Left lung (tissue), 10 donors: ENCODE results near the gene TMIGD3. TPM values are rescaled to one million over a fixed set of nuclear protein-coding genes. Genes with fewer than 3 reads are reported as not detected.
A peak's percentile ranks its signal among the peaks of the same experiment; 100 is the strongest.

ENCODE experiments used
- ATAC-seq: fragments of 200-7000 bp; cut with Tn5 transposase; one replicate; pipeline ENCODE4 v1.9.1; 2020; ENCODE audit warnings: moderate library complexity
- DNase-seq, 4 donors: peaks; one replicate each; pipeline ENCODE4 v3.0.0-alpha.2; 2013 to 2020
- H3K27ac ChIP-seq, 2 donors: fragments of 200-600 bp; sonication (generic) in 1 of 2; one replicate each; pipeline versions ENCODE4 v1.5.0 to v1.8.0; 2020 to 2021
- H3K27me3 ChIP-seq, 2 donors: fragments of 200-600 bp; sonication (generic) in 1 of 2; one replicate each; pipeline versions ENCODE4 v1.5.0 to v1.8.0; 2020 to 2021
- H3K36me3 ChIP-seq, 2 donors: fragments of 200-600 bp; sonication (generic) in 1 of 2; one replicate each; pipeline versions ENCODE4 v1.5.0 to v1.8.0; 2020 to 2021
- H3K4me1 ChIP-seq, 2 donors: fragments of 200-600 bp; one replicate each; pipeline ENCODE4 v1.8.0; 2021
- H3K4me3 ChIP-seq, 2 donors: fragments of 200-600 bp; sonication (generic) in 1 of 2; one replicate each; pipeline versions ENCODE4 v1.5.0 to v1.8.0; 2020 to 2021; ENCODE audit warnings: mild to moderate bottlenecking in 1 of 2
- H3K9me3 ChIP-seq, 2 donors: fragments of 200-600 bp; sonication (generic) in 1 of 2; one replicate each; pipeline versions ENCODE4 v1.5.0 to v1.8.0; 2020 to 2021
- intact Hi-C, 2 donors: fragments of 100-400 bp; cut with DNase I; formaldehyde crosslinking; loops; one replicate each; pipeline versions ENCODE4 v1.11.2 to v1.14.2; 2022
- polyA plus RNA-seq, 6 donors: library from polyadenylated mRNA; unstranded; fragments of 120-200 nt; gene quantifications; one replicate each; pipeline ENCODE4 v1.2.1, GENCODE V29; 2013; ENCODE audit not compliant: insufficient read length in 6 of 6
- total RNA-seq, 2 donors: library from RNA; stranded (reverse); fragmentation: NEBNext Ultra II Directional; extraction: Animal tissue kit (Norgen Biotek cat#: 25700); gene quantifications; one replicate each; pipeline ENCODE4 v1.2.1, GENCODE V29; 2021
- TF ChIP-seq, protein P1 (sequence below), 2 donors: fragments of 200-600 bp; sonication (generic) in 1 of 2; IDR thresholded peaks; one replicate each; pipeline versions ENCODE4 v1.5.0 to v1.8.0; 2021; ENCODE audit warnings: antibody characterized with exemption in 2 of 2
- donor health status: DM: no; HTN: yes; CAD: no.
- donor health status: DM: no; HTN: no; CAD: no.

TMIGD3 gene
- total and polyA plus RNA-seq, 8 donors: 0.14 to 27.0 (median 0.65) TPM

DNA sequence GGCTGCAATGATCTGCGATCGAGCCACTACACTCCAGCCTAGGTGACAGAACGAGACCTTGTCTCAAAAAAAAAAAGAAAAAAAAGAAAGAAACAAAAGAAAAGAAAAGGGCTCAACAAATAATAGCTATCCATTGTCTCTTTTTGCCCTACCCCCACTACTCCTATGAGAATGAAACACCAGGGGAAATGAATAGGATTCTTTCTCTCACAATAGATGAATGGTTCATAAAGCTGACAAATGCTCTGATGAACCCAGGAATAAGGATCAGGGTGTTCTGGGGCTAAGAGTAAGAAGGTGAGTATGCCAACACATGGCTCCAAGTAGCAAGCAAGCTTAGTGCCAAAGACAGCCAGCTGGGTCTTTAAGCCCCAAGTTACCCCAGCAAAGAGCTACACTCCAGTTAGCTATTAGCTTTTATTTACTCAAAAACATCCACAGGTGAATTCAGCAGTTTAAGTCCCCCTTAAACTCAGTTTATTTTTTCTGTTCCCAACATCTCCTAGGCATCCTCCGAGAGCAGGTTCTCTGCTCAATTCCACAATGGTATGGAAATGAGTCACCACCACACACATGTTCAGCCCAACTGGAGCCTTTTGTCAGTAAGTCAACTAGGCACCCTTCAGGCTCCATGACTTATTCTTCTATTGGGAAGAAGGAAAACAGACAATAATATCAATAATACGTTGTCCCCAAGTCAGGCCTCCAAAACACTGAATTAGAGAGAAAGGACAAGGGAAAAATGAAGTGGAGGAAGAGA, 4.2 kb downstream of the TMIGD3 start:
- Histone ChIP-seq H3K9me3 (no peaks in the 10 kb centered on the region), H3K27me3 (no peaks in the 10 kb centered on the region), H3K36me3 (no peaks in the 10 kb centered on the region), H3K27ac (no peak overlapping the region), H3K4me3 (no peak overlapping the region), H3K4me1 (peaks cover 0 to 33% of the 10 kb centered on the region in 2 donors)
- DNase-seq (no peak), ATAC-seq (no peak)
- TF ChIP-seq, protein P1, sequence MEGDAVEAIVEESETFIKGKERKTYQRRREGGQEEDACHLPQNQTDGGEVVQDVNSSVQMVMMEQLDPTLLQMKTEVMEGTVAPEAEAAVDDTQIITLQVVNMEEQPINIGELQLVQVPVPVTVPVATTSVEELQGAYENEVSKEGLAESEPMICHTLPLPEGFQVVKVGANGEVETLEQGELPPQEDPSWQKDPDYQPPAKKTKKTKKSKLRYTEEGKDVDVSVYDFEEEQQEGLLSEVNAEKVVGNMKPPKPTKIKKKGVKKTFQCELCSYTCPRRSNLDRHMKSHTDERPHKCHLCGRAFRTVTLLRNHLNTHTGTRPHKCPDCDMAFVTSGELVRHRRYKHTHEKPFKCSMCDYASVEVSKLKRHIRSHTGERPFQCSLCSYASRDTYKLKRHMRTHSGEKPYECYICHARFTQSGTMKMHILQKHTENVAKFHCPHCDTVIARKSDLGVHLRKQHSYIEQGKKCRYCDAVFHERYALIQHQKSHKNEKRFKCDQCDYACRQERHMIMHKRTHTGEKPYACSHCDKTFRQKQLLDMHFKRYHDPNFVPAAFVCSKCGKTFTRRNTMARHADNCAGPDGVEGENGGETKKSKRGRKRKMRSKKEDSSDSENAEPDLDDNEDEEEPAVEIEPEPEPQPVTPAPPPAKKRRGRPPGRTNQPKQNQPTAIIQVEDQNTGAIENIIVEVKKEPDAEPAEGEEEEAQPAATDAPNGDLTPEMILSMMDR (IDR thresholded peaks at IDR 0.05): no peak
- intact Hi-C loops: no loop called here

DNA sequence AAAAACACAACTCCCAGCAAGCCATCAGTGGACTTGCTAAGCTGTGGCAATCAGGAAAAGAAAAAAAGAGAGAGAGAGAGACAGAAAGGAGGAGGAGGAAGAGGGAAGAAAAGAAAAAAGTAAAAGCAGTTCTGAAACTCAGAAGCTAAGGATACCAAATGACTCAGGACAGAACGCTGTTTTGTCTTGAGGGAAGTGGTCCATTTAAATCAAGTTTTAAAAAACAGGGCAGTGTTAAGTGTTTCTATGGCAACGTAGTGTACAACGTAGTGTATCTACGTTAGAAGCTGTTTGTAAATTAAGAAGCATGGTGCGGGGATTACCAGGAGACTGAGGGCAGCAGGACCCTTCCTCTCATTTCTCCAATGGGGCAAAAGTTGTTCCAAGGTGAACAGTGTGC, 5.8 kb downstream of the TMIGD3 start:
- no peak for ATAC-seq
- intact Hi-C loops: no loop called here
- H3K36me3 ChIP-seq: no peaks in the 10 kb centered on the region
- DNase-seq: no peak
- no peaks in the 10 kb centered on the region for H3K9me3 ChIP-seq
- peak overlapping the region in 1 of 2 donors; percentile 48 for H3K27ac ChIP-seq
- TF ChIP-seq, protein P1 (IDR thresholded peaks at IDR 0.05): no peak
- H3K4me3 ChIP-seq: no peak overlapping the region
- no peaks in the 10 kb centered on the region for H3K27me3 ChIP-seq
- H3K4me1 ChIP-seq: peaks cover 0 to 16% of the 10 kb centered on the region in 2 donors

- no peak overlapping the region for H3K27ac ChIP-seq
- intact Hi-C loops: no loop called here
- ATAC-seq (no peak), DNase-seq (no peak)
- H3K9me3 ChIP-seq: no peaks in the 10 kb centered on the region
- TF ChIP-seq, protein P1 (IDR thresholded peaks at IDR 0.05): no peak
- peaks cover 0 to 23% of the 10 kb centered on the region in 2 donors for H3K4me1 ChIP-seq
- H3K27me3 ChIP-seq: no peaks in the 10 kb centered on the region
- no peak overlapping the region for H3K4me3 ChIP-seq
- no peaks in the 10 kb centered on the region for H3K36me3 ChIP-seq
Observed at GRCh38 chr1:111496398-111496797, 7.0 kb downstream of the TMIGD3 start.

DNA sequence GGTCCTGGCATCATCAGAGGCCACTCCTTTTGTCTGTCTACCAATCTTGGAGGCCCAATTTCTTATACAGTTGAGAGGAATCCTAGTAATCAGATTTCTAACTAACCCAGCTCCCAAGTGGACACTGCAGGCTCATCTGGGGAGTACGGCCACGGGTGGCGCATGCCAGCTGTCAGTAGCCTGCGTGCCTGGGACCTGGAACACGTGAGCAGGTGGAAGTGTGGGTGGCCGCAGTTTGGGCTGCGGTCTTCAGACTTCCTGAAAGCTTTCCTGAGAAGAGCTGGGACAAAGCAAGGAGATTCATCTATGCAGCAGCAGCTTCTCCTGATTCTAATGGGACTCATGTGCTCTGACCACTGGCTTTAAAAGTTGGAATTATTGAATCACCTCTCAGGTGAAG, 12.4 kb downstream of the TMIGD3 start:
- TF ChIP-seq, protein P1 (IDR thresholded peaks at IDR 0.05): no peak
- no peak for ATAC-seq

DNA sequence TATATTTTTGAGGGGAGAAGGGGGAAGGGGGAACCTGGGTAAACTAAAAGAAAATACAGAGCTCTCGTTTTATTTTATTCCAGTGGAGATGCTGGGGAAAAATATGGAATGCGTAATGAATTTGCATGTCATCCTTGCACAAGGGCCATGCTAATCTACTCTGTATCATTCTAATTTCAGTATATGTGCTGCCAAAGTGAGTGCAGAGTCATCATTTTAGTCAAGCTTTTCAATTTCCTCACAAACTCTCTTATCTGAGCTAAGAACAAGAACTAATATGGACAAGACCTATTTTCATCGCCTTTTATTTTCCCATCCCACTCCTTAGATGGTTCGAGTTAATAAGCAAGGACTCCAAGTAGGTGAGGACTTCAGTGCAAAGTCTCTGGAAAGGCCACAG, 13.2 kb downstream of the TMIGD3 start:
- Histone ChIP-seq H3K9me3 (no peaks in the 10 kb centered on the region), H3K36me3 (no peaks in the 10 kb centered on the region), H3K4me3 (no peak overlapping the region), H3K27ac (peak overlapping the region; percentile 41 to 94), H3K27me3 (no peaks in the 10 kb centered on the region), H3K4me1 (peaks cover 0 to 60% of the 10 kb centered on the region in 2 donors)
- DNase-seq (no peak), ATAC-seq (no peak)
- intact Hi-C loops: no loop called here
- TF ChIP-seq, protein P1 (IDR thresholded peaks at IDR 0.05): no peak

More for the DNA sequence above, 12.4 kb downstream of the TMIGD3 start:
- Histone ChIP-seq H3K27me3 (no peaks in the 10 kb centered on the region), H3K36me3 (no peaks in the 10 kb centered on the region), H3K9me3 (no peaks in the 10 kb centered on the region), H3K27ac (peak overlapping the region in 1 of 2 donors; percentile 94), H3K4me3 (no peak overlapping the region), H3K4me1 (peaks cover 0 to 59% of the 10 kb centered on the region in 2 donors)
- intact Hi-C loops: no loop called here
- no peak for DNase-seq
